ENCODE measurements around the gene ZMAT5. TPM values are rescaled to one million over a fixed set of nuclear protein-coding genes. Genes with fewer than 3 reads are reported as not detected.
A peak's percentile ranks its signal among the peaks of the same experiment; 100 is the strongest.

ZMAT5 gene
- total and polyA plus RNA-seq, 7 donors = 13.2 to 33.7 (median 24.6) TPM

GRCh38 chr22:29773233-29773632, 6.4 kb upstream of the ZMAT5 start:
- no peak for TF ChIP-seq POLR2AphosphoS5 (IDR thresholded peaks at IDR 0.05)
- TF ChIP-seq CTCF (IDR thresholded peaks at IDR 0.05) = no peak
- no peak for TF ChIP-seq EP300 (IDR thresholded peaks at IDR 0.05)
- TF ChIP-seq POLR2A (IDR thresholded peaks at IDR 0.05) = no peak
- WGBS, 2 donors = 82% methylated on average over 2 of the region's 2 CpGs
- no peaks in the 10 kb centered on the region for H3K27me3 ChIP-seq
- no peaks in the 10 kb centered on the region for H3K9me3 ChIP-seq
- intact Hi-C loops (cut with DNase I) = no loop called here
- no peak overlapping the region for H3K4me3 ChIP-seq
- no peak for DNase-seq
- peaks cover 13 to 23% (median 15%) of the 10 kb centered on the region in 4 donors for H3K36me3 ChIP-seq
- H3K4me1 ChIP-seq = peaks cover 0 to 21% (median 15%) of the 10 kb centered on the region in 4 donors
- H3K27ac ChIP-seq = peak overlapping the region in 3 of 4 donors; percentile 5 to 32 (median 26)

GRCh38 chr22:29772170-29772641, 5.4 kb upstream of the ZMAT5 start:
- 47 to 64% methylated on average over 5 of the region's 5 CpGs for WGBS, 2 donors
- intact Hi-C loops (cut with DNase I) = no loop called here
- Histone ChIP-seq H3K36me3 (peaks cover 13 to 23% (median 15%) of the 10 kb centered on the region in 4 donors), H3K27me3 (no peaks in the 10 kb centered on the region), H3K9me3 (no peaks in the 10 kb centered on the region), H3K27ac (peak overlapping the region in 1 of 4 donors; percentile 26), H3K4me1 (peaks cover 0 to 27% (median 19%) of the 10 kb centered on the region in 4 donors), H3K4me3 (no peak overlapping the region)
- DNase-seq = no peak
- TF ChIP-seq POLR2AphosphoS5 (IDR thresholded peaks at IDR 0.05) (no peak), CTCF (IDR thresholded peaks at IDR 0.05) (no peak), POLR2A (IDR thresholded peaks at IDR 0.05) (no peak), EP300 (IDR thresholded peaks at IDR 0.05) (no peak)

- no peak overlapping the region for H3K27ac ChIP-seq
- peaks cover 13 to 23% (median 15%) of the 10 kb centered on the region in 4 donors for H3K36me3 ChIP-seq
- H3K4me3 ChIP-seq = no peak overlapping the region
- intact Hi-C loops (cut with DNase I) = loop anchor here (5.0 to 10.0 kb wide), 2 partner anchors 145 to 232 kb away; no protein-coding TSS in a partner anchor
- 92% methylated on average over 2 of the region's 2 CpGs for WGBS, 2 donors
- no peaks in the 10 kb centered on the region for H3K27me3 ChIP-seq
- H3K4me1 ChIP-seq = peaks cover 0 to 41% (median 30%) of the 10 kb centered on the region in 4 donors
- no peaks in the 10 kb centered on the region for H3K9me3 ChIP-seq
- no peak for DNase-seq
- no peak for TF ChIP-seq POLR2A (IDR thresholded peaks at IDR 0.05)
- TF ChIP-seq EP300 (IDR thresholded peaks at IDR 0.05) = no peak
- no peak for TF ChIP-seq POLR2AphosphoS5 (IDR thresholded peaks at IDR 0.05)
- TF ChIP-seq CTCF (IDR thresholded peaks at IDR 0.05) = no peak
Observed at GRCh38 chr22:29769723-29770321, 3.0 kb upstream of the ZMAT5 start.

GRCh38 chr22:29768052-29768693, 1.4 kb upstream of the ZMAT5 start:
- Histone ChIP-seq H3K4me1 (peaks cover 0 to 41% (median 29%) of the 10 kb centered on the region in 4 donors), H3K4me3 (peak overlapping the region; percentile 75 to 96 (median 88)), H3K9me3 (no peaks in the 10 kb centered on the region), H3K27me3 (no peaks in the 10 kb centered on the region), H3K36me3 (peaks cover 13 to 23% (median 15%) of the 10 kb centered on the region in 4 donors), H3K27ac (peak overlapping the region in 3 of 4 donors; percentile 88 to 94 (median 90))
- TF ChIP-seq POLR2AphosphoS5 (IDR thresholded peaks at IDR 0.05) = no peak
- no peak for TF ChIP-seq EP300 (IDR thresholded peaks at IDR 0.05)
- no peak for TF ChIP-seq POLR2A (IDR thresholded peaks at IDR 0.05)
- TF ChIP-seq CTCF (IDR thresholded peaks at IDR 0.05) = no peak
- intact Hi-C loops (cut with DNase I) = loop anchor here (5.0 to 10.0 kb wide), 2 partner anchors 143 to 234 kb away; no protein-coding TSS in a partner anchor
- no peak for DNase-seq
- WGBS, 2 donors = 18 to 47% methylated on average over 6 of the region's 6 CpGs

Measured in sigmoid colon (tissue), 7 donors.